ENCODE data around the gene ALS2. TPM values are rescaled to one million over a fixed set of nuclear protein-coding genes. Genes with fewer than 3 reads are reported as not detected.

The ALS2 gene
- total and polyA plus RNA-seq, 11 donors: 12.3 to 45.1 (median 34.7) TPM

GRCh38 chr2:201656740-201657139 lies 124.0 kb downstream of the ALS2 start:
- no peaks in the 10 kb centered on the region for H3K27me3 ChIP-seq
- TF ChIP-seq POLR2A (IDR thresholded peaks at IDR 0.05) (no peak), CTCF (IDR thresholded peaks at IDR 0.05) (no peak)

GRCh38 chr2:201656102-201656501 lies 124.6 kb downstream of the ALS2 start:
- H3K4me1 ChIP-seq: peaks cover 0 to 13% (median 0%) of the 10 kb centered on the region in 12 donors
- no peaks in the 10 kb centered on the region for H3K36me3 ChIP-seq
- intact Hi-C loops (cut with DNase I): no loop called here
- H3K27me3 ChIP-seq: no peaks in the 10 kb centered on the region
- no peak overlapping the region for H3K27ac ChIP-seq
- ATAC-seq (peak in 1 of 4 donors; percentile 44), DNase-seq (no peak)
- H3K9me3 ChIP-seq: no peaks in the 10 kb centered on the region
- no peak for TF ChIP-seq CTCF (IDR thresholded peaks at IDR 0.05)
- TF ChIP-seq POLR2A (IDR thresholded peaks at IDR 0.05): no peak
- H3K4me3 ChIP-seq: no peak overlapping the region
- WGBS, 4 donors: 93 to 96% (median 95%) methylated on average over 11 of the region's 11 CpGs

More at GRCh38 chr2:201656740-201657139, 124.0 kb downstream of the ALS2 start:
- H3K27ac ChIP-seq: no peak overlapping the region
- WGBS, 4 donors: 84 to 94% (median 89%) methylated on average over 5 of the region's 5 CpGs
- no peak for ATAC-seq
- no peaks in the 10 kb centered on the region for H3K9me3 ChIP-seq
- H3K4me3 ChIP-seq: no peak overlapping the region
- intact Hi-C loops (cut with DNase I): no loop called here
- no peaks in the 10 kb centered on the region for H3K36me3 ChIP-seq
- DNase-seq: no peak
- H3K4me1 ChIP-seq: peaks cover 0 to 13% (median 0%) of the 10 kb centered on the region in 12 donors

GRCh38 chr2:201654616-201655384 lies 125.9 kb downstream of the ALS2 start:
- 55 to 78% (median 67%) methylated on average over 5 of the region's 5 CpGs for WGBS, 4 donors
- DNase-seq (no peak), ATAC-seq (no peak)
- intact Hi-C loops (cut with DNase I): no loop called here
- no peak overlapping the region for H3K4me3 ChIP-seq
- H3K27me3 ChIP-seq: no peaks in the 10 kb centered on the region
- peak overlapping the region in 3 of 12 donors; percentile 10 to 33 (median 29) for H3K27ac ChIP-seq
- TF ChIP-seq POLR2A (IDR thresholded peaks at IDR 0.05): no peak
- TF ChIP-seq CTCF (IDR thresholded peaks at IDR 0.05): no peak
- H3K4me1 ChIP-seq: peaks cover 0 to 13% (median 0%) of the 10 kb centered on the region in 12 donors
- no peaks in the 10 kb centered on the region for H3K9me3 ChIP-seq
- no peaks in the 10 kb centered on the region for H3K36me3 ChIP-seq

- ATAC-seq (peak in 1 of 4 donors; percentile 13), DNase-seq (no peak)
- H3K27ac ChIP-seq: peak overlapping the region in 7 of 12 donors; percentile 10 to 67 (median 60)
- H3K9me3 ChIP-seq: no peaks in the 10 kb centered on the region
- WGBS, 4 donors: 86 to 91% (median 90%) methylated on average over 6 of the region's 6 CpGs
- TF ChIP-seq POLR2A (IDR thresholded peaks at IDR 0.05): no peak
- no peak for TF ChIP-seq CTCF (IDR thresholded peaks at IDR 0.05)
- intact Hi-C loops (cut with DNase I): no loop called here
- no peaks in the 10 kb centered on the region for H3K36me3 ChIP-seq
- no peaks in the 10 kb centered on the region for H3K27me3 ChIP-seq
- H3K4me3 ChIP-seq: no peak overlapping the region
- H3K4me1 ChIP-seq: peaks cover 0 to 13% (median 0%) of the 10 kb centered on the region in 12 donors
These were observed 127.5 kb downstream of the ALS2 start for GRCh38 chr2:201653221-201653620.

Other genes with a start within 250 kb of the ALS2 start
- 10 to 100 TPM; 11.8 to 25.2 (median 17.2) TPM for gene TMEM237, start 137.4 kb downstream of the ALS2 start, total RNA-seq
- 1 to 10 TPM; 9.5 to 9.6 TPM for gene TMEM237, start 137.4 kb downstream of the ALS2 start, polyA plus RNA-seq
- under 1 TPM in 2 of 9 donors, not detected in 7; 0.24 to 0.25 TPM for gene MPP4, start 82.3 kb downstream of the ALS2 start, total RNA-seq
- gene MPP4, start 82.3 kb downstream of the ALS2 start, polyA plus RNA-seq: under 1 TPM in 1 of 2 donors, not detected in 1; 0.24 TPM
- gene CDK15, start 25.6 kb upstream of the ALS2 start, total RNA-seq: under 1 TPM in 6 of 9 donors, not detected in 3; 0.07 to 0.50 (median 0.21) TPM
- gene CDK15, start 25.6 kb upstream of the ALS2 start, polyA plus RNA-seq: under 1 TPM; 0.08 to 0.18 TPM